GM12878 (cell line): Measurements from ENCODE around the gene C4orf33. TPM values are rescaled to one million over a fixed set of nuclear protein-coding genes. Genes with fewer than 3 reads are reported as not detected.

ENCODE experiments used
- ATAC-seq: fragments of 200-7000 bp; cut with Tn5 transposase; 3 replicates; pipeline ENCODE4 v1.9.1; 2020; ENCODE audit warnings: mild to moderate bottlenecking, moderate library complexity
- BruUV-seq: library from RNA; stranded (reverse); fragments of 400-500 nt; replicated peaks from 2 replicates; lab custom pipeline; 2021; lab: Mats Ljungman, UMichigan
- CTCF ChIA-PET: fragments of 300-600 bp; sonication (Branson Sonifier 250); formaldehyde crosslinking; extraction: SDS; loops from one replicate; lab custom pipeline; 2021; ENCODE audit warnings: inconsistent platforms; lab: Yijun Ruan, JAX
- POLR2A ChIA-PET: fragments of 350-600 bp; formaldehyde crosslinking; extraction: SDS; loops from one replicate; lab custom pipeline; 2021; ENCODE audit warnings: inconsistent platforms; lab: Charles Lee
- RAD21 ChIA-PET: fragments of 300-600 bp; sonication (Branson Sonifier 250); formaldehyde crosslinking; loops from one replicate; lab custom pipeline; 2023; ENCODE audit warnings: antibody characterized with exemption; ENCODE audit not compliant: unreplicated experiment; lab: Charles Lee
- SMC1A ChIA-PET: fragments of 300-600 bp; sonication (Branson Sonifier 250); formaldehyde crosslinking; loops from one replicate; lab custom pipeline; 2023; ENCODE audit not compliant: unreplicated experiment, uncharacterized antibody; lab: Charles Lee
- DNase-seq: peaks from one replicate; pipeline ENCODE4 v3.0.0-alpha.2; 2011; ENCODE audit warnings: low read depth, low spot score
- FAIRE-seq: peaks from 3 replicates; lab custom pipeline; 2011; peaks lifted over from hg19 to GRCh38; lab: Jason Lieb, UNC
- H2AFZ ChIP-seq: 2 replicates; pipeline ENCODE4 v1.6.0; 2011; ENCODE audit warnings: low read depth, low read length, control low read depth; ENCODE audit not compliant: control insufficient read depth
- H3K27ac ChIP-seq: 2 replicates; pipeline ENCODE4 v1.5.1; 2011; ENCODE audit warnings: control low read depth; ENCODE audit not compliant: control insufficient read depth, insufficient read depth
- H3K27me3 ChIP-seq, 2 experiments: replicated peaks in 1 of 2; 2 replicates each; pipeline versions ENCODE4 v1.6.0 to v1.6.1; 2011; ENCODE audit warnings: low read length in 1 of 2; ENCODE audit not compliant: control insufficient read depth in 2 of 2, insufficient read depth in 2 of 2
- H3K36me3 ChIP-seq, 2 experiments: 2 replicates each; pipeline ENCODE4 v1.5.1; 2011; ENCODE audit warnings: low read length in 1 of 2; ENCODE audit not compliant: control insufficient read depth in 2 of 2, insufficient read depth in 2 of 2
- H3K4me1 ChIP-seq: 2 replicates; pipeline ENCODE4 v1.6.1; 2011; ENCODE audit warnings: mild to moderate bottlenecking, low read length, moderate library complexity, mixed read lengths; ENCODE audit not compliant: control insufficient read depth, insufficient read depth
- H3K4me2 ChIP-seq: 2 replicates; pipeline ENCODE4 v1.6.0; 2011; ENCODE audit warnings: control low read depth; ENCODE audit not compliant: control insufficient read depth, insufficient read depth
- H3K4me3 ChIP-seq: fragments of 200-600 bp; sonication (generic); 2 replicates; pipeline ENCODE4 v1.5.1; 2016
- H3K79me2 ChIP-seq: 2 replicates; pipeline ENCODE4 v1.6.0; 2011; ENCODE audit warnings: low read length; ENCODE audit not compliant: control insufficient read depth, insufficient read depth
- H3K9ac ChIP-seq: 2 replicates; pipeline ENCODE4 v1.8.0; 2011; ENCODE audit warnings: low read length, control low read depth, mixed read lengths; ENCODE audit not compliant: control insufficient read depth, insufficient read depth
- H3K9me3 ChIP-seq: replicated peaks from 3 replicates; pipeline ENCODE4 v1.5.1; 2011; ENCODE audit warnings: mild to moderate bottlenecking, low read length; ENCODE audit not compliant: control insufficient read depth, insufficient read depth
- H4K20me1 ChIP-seq: 2 replicates; pipeline ENCODE4 v1.6.0; 2011; ENCODE audit not compliant: control insufficient read depth, insufficient read depth
- HSF1 ChIP-seq: fragments of 150-350 bp; IDR thresholded peaks from 2 replicates; pipeline ENCODE4 v1.6.1; 2014; ENCODE audit warnings: mild to moderate bottlenecking, low read depth, low read length
- MYB ChIP-seq: fragments of 150-350 bp; IDR thresholded peaks from 2 replicates; pipeline ENCODE4 v1.6.1; 2014; ENCODE audit warnings: mild to moderate bottlenecking, low read depth, low read length, borderline replicate concordance
- RBBP5 ChIP-seq: fragments of 200-600 bp; sonication (generic); conservative IDR thresholded peaks from 2 replicates; pipeline ENCODE4 v1.6.1; 2016
- SPI1 ChIP-seq: IDR thresholded peaks from 2 replicates; pipeline ENCODE4 v1.6.1; 2011; ENCODE audit warnings: low read depth, mild to moderate bottlenecking, low read length, moderate library complexity, borderline replicate concordance; ENCODE audit not compliant: insufficient read depth
- TARDBP ChIP-seq: IDR thresholded peaks from 2 replicates; pipeline ENCODE4 v1.6.1; 2016; ENCODE audit warnings: borderline replicate concordance
- ZNF217 ChIP-seq: fragments of 450-650 bp; IDR thresholded peaks from 2 replicates; pipeline ENCODE4 v1.6.1; 2017; ENCODE audit warnings: antibody characterized with exemption, mild to moderate bottlenecking
- WGBS: methylation state at CpG from one replicate; pipeline ENCODE4 v1.1.6; 2016; ENCODE audit warnings: low lambda C conversion rate; ENCODE audit not compliant: insufficient replicate concordance, insufficient coverage; ENCODE audit errors: missing lambda C conversion rate; 5-methylcytosine and 5-hydroxymethylcytosine counted together
- in situ Hi-C: fragments of 300-500 bp; cut with MboI; formaldehyde crosslinking; loops from 9 replicates; pipeline ENCODE4 v1.14.3; 2018; ENCODE audit warnings: mixed read lengths
- intact Hi-C: fragments of 100-400 bp; cut with micrococcal nuclease; formaldehyde crosslinking; loops from one replicate; pipeline ENCODE4 v1.14.2; 2022; ENCODE audit not compliant: unreplicated experiment
- polyA plus RNA-seq, 11 experiments: library from polyadenylated mRNA; depleted of rRNA in 4 of 11; unstranded in 6 of 11; stranded (reverse) in 5 of 11; fragments of >200 nt; fragmentation: Nextera tagmentation in 4 of 11; fragmentation: Illumina TruSeq in 1 of 11; extraction: Ambion mirVana in 4 of 11; extraction: Trizol in 1 of 11; gene quantifications; 1 replicate in 1 of 11; 2 replicates in 10 of 11; pipeline versions ENCODE4 v1.2.1 to v1.2.3, GENCODE V29; 2011 to 2016; ENCODE audit warnings: inconsistent platforms in 2 of 11, missing spikeins in 2 of 11, low read depth in 1 of 11
- total RNA-seq, 4 experiments: library from RNA; depleted of rRNA in 3 of 4; stranded (reverse); fragments of >200 nt in 3 of 4; fragmentation: Illumina TruSeq in 1 of 4; extraction: Trizol in 1 of 4; gene quantifications; 2 replicates each; pipeline versions ENCODE4 v1.2.1 to v1.2.3, GENCODE V29; 2013 to 2021

C4orf33 gene
- total and polyA plus RNA-seq, 10 of the 15 experiments (the other 5 are each of a cell fraction or from before 2014, with no cell fraction given): 10.2 to 29.8 (median 20.3) TPM

GRCh38 chr4:129164243-129164642, 68.3 kb downstream of the C4orf33 start:
- H3K36me3 ChIP-seq: no peaks in the 10 kb centered on the region
- no peaks in the 10 kb centered on the region for H3K4me1 ChIP-seq
- no peaks in the 10 kb centered on the region for H3K79me2 ChIP-seq
- no peak overlapping the region for H3K27ac ChIP-seq
- TF ChIP-seq HSF1 (no peak), ZNF217 (no peak), TARDBP (no peak), MYB (no peak), SPI1 (no peak), RBBP5 (no peak)
- ChIA-PET RAD21 (no interaction called here), POLR2A (interaction anchor here (0.7 kb wide), 1 partner anchor 319 kb away, joined by 3 read pairs; no protein-coding TSS in a partner anchor), SMC1A (interaction anchor here (0.7 kb wide), 1 partner anchor 419 kb away, joined by 3 read pairs; no protein-coding TSS in a partner anchor), CTCF (no interaction called here)
- ATAC-seq (no peak), DNase-seq (no peak), FAIRE-seq (no peak)
- no peak overlapping the region for H3K4me3 ChIP-seq
- in situ Hi-C loops: no loop called here
- WGBS: 97% methylated on average over 2 of the region's 3 CpGs
- H3K4me2 ChIP-seq: no peak overlapping the region
- no peaks in the 10 kb centered on the region for H4K20me1 ChIP-seq
- intact Hi-C loops: no loop called here
- H3K9ac ChIP-seq: no peak overlapping the region
- H3K9me3 ChIP-seq: no peaks in the 10 kb centered on the region
- no TSS peak for BruUV-seq
- no peaks in the 10 kb centered on the region for H3K27me3 ChIP-seq
- H2AFZ ChIP-seq: no peak overlapping the region

Other genes starting within 250 kb of the C4orf33 start
- gene SCLT1, start 2.6 kb upstream of the C4orf33 start, total RNA-seq (2014; rRNA removed): 25.6 and 27.6 TPM in 2 replicates
- gene SCLT1, start 2.6 kb upstream of the C4orf33 start, total RNA-seq (2014; rRNA removed; fragmentation: Illumina TruSeq; extraction: Trizol): 30.8 and 31.4 TPM in 2 replicates
- gene SCLT1, start 2.6 kb upstream of the C4orf33 start, total RNA-seq (2021): 18.7 and 20.1 TPM in 2 replicates
- 20.5 and 36.7 TPM in 2 replicates for gene SCLT1, start 2.6 kb upstream of the C4orf33 start, polyA plus RNA-seq (2011; rRNA removed)
- gene SCLT1, start 2.6 kb upstream of the C4orf33 start, polyA plus RNA-seq (2014; fragmentation: Illumina TruSeq; extraction: Trizol): 17.3 and 21.1 TPM in 2 replicates
- 1 to 10 TPM; 7.8 to 8.7 TPM for gene SCLT1, start 2.6 kb upstream of the C4orf33 start, polyA plus RNA-seq (2014; fragmentation: Nextera tagmentation; extraction: Ambion mirVana)
- 12.7 and 14.4 TPM in 2 replicates for gene SCLT1, start 2.6 kb upstream of the C4orf33 start, polyA plus RNA-seq (2014; rRNA removed)
- gene SCLT1, start 2.6 kb upstream of the C4orf33 start, polyA plus RNA-seq (2016; fragmentation: Nextera tagmentation; extraction: Ambion mirVana): 10 to 100 TPM; 21.8 to 25.4 TPM